Germinal center (tissue), 1 donor: Measurements from ENCODE around the gene RNF186.
"Not testable (repeated sequence)": the region's sequence is repeated elsewhere in the genome, so short reads cannot be mapped to it uniquely, and the experiment has no call there.

Source experiments
- DNase-seq: peaks from one replicate; pipeline ENCODE4 v3.0.0; 2012; ENCODE audit warnings: mixed read lengths, low spot score

The RNF186 gene

DNA sequence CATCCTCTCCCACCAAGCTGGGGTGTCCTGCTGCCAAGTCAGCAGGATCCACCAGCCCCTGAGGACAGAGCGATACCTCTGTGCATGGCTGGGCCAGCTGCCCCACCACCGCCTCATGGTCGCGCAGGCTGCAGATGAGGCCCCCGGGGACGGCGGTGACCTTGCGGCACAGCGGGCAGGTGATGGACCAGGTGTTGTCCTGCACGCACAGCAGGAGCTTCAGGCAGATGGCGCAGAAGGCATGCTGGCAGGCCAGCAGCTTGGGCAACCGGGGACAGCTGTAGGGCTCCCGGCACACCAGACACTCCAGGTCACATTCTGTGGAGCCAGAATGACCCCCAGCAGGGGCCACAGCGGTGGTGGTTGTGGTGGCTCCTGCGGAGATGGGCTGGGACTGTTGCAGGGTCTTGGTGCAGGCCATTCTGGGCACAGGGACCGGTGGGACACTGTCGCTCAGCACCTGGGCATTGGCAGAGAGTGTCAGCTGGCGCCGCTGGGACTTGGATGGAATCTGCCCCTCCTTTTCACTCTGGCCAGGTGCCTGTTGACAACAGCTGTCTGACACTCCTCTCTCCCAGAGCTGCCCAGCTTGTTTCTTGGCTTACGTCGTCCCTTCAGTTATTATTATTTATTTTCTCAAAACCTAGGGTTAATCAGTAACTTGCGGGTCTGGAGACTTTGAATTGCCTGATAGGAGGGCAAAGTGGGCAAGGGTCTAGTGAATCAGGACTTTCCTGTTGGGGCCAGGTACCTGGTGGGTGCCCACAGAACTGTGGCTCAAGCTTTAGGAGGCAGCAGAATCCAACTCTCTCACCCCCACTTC is at the start of gene RNF186:
RNF186 (minus strand) TSS at position 603 of the 823 bp plus-strand sequence; CDS start at position 421, 182 bp downstream.
- DNase-seq: no peak

DNA sequence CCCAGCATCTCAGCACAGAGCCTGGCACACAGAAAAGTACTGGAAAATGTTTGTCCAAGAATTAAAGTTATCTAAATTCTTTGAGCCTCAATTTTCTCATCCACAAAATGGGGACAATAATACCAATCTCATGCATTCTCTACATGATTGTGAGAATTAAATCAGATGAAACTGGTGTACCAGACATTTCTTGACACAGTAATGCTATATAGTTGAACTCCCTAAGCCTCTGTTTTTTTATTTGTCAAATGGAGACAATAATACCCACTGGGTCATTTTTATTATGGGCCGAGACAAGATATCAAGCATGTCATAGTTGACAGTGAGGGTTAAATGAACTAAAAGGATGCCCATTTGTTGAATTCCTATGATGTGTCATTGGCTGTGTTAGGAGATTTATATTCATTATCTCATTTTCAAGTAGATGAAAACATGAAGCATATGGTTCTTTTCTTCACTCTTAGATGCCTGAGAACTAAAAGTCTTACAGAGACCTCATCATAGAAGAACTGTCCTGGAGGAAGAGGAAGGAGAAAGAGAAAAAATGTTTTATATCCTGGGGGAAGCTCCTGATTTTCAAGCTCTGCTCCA is 49.6 kb upstream of the RNF186 start:
- no peak for DNase-seq

GRCh38 chr1:19862944-19863343 is 47.9 kb upstream of the RNF186 start:
- no peak for DNase-seq

DNA sequence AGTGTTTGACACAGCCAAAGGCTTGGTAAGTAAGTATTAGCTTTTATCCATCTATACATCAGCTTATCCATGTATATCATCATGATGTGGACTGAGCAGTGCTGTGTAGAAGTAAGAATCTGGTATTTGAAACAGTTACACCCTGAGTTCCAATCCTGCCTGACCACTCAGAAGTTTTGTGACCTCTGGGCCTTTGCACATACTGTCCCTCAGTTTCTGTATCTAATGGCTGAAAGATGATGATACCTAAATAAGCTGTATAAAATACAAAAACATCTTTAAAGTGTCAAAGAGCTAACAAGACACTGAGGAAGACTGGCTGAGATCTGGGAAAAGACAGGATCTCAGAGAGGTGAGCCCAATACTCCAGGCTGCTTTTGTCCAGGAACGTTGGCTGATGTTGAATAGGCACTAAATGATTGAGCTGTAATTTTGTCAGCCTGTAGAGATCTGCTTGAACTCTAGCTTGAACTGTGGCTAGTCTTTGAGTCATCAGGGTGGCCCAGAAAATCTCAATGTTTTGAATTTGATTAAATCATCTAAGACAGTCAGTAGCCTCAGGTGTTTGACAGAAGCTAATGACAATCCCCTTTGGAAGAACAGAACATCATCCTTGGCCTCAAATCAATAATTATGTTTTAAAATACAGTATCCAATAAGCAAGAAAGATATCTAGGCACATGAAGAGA is 46.9 kb upstream of the RNF186 start:
- DNase-seq: no peak

GRCh38 chr1:19861034-19861433 is 46.0 kb upstream of the RNF186 start:
- DNase-seq: no peak

- DNase-seq: no peak
Measured at GRCh38 chr1:19860418-19860817, 45.3 kb upstream of the RNF186 start.

GRCh38 chr1:19859876-19860275 is 44.8 kb upstream of the RNF186 start:
- no peak for DNase-seq

GRCh38 chr1:19858893-19859292 is 43.8 kb upstream of the RNF186 start:
- DNase-seq: no peak

DNA sequence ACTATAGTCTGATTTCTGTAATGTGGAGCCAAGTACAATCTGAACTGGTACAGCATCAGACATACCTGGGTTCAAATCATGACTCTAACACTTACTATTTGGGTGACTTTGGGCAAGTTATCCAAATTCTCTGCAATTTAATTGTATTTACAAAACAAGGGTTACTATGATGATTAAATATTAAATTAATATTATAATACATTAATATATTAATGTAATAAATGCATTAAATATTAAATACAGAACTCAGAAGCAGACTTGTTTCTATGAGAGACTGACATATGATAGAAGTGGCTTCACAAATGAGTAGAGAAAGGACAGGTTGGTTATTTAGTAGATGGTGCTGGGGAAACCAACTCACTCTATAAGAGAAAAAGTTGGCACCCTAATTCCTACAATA is 39.8 kb upstream of the RNF186 start:
- DNase-seq: no peak

- no peak for DNase-seq
Measured at GRCh38 chr1:19852036-19852435, 37.0 kb upstream of the RNF186 start.

GRCh38 chr1:19850214-19850613 is 35.1 kb upstream of the RNF186 start:
- no peak for DNase-seq

DNA sequence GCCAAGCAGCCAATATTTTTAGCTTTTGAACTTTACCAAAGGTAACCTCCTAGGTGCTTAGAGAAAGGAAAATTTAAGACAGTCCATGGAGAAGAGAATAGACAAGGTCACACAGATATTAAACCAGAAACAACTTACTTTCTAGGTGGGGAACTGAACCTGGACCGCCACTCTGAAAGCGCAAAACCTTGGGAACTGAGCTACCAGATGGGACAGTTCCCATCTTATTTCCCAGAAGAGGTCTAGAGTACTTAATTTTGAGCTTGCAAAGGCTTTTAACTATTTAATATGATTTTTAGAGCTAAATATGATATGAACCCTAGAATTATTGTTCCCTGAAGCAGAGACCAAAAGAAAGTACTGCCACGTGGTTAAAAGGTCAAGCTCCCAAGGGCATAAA is 34.2 kb upstream of the RNF186 start:
- DNase-seq: not testable (repeated sequence)

- DNase-seq: not testable (repeated sequence)
Measured at GRCh38 chr1:19847334-19847733, 32.3 kb upstream of the RNF186 start.

- no peak for DNase-seq
Measured at GRCh38 chr1:19846338-19846737, 31.3 kb upstream of the RNF186 start.

GRCh38 chr1:19845555-19845954 is 30.5 kb upstream of the RNF186 start:
- DNase-seq: no peak

- no peak for DNase-seq
Measured at GRCh38 chr1:19844731-19845495, 29.8 kb upstream of the RNF186 start.

DNA sequence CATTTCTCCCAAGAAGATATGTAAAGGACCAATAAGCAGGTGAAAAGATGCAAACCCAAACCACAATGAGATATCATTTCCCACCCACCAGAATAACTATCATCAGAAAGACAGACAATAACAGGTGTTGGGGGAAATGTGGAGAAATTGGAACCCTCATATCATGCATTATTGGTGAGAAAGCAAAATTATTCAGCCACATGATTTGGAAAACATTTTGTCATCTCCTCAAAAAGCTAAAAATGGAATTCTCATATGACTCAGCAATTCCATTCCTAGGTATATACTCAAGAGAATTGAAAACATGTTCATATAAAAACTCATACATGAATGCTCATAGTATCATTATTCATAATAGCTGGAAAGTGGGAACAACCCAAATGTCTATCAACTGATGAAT is 25.1 kb upstream of the RNF186 start:
- no peak for DNase-seq

DNA sequence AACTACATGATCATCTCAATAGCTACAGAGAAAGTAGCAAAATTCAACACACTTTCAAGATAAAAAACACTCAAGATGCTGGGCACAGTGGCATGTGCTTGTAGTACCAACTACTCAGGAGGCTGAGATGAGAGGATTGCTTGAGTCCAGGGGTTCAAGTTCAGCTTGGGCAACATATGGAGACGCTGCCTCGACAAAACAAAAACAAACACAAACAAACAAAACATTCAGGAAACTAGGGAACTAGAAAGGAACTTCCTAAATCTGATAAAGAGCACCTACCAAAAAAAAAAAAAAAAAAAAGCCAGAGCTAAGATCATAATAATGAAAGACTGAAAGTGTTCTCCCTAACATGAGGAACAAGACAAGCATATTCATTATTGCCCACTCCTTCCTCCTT is 22.8 kb upstream of the RNF186 start:
- DNase-seq: no peak

DNA sequence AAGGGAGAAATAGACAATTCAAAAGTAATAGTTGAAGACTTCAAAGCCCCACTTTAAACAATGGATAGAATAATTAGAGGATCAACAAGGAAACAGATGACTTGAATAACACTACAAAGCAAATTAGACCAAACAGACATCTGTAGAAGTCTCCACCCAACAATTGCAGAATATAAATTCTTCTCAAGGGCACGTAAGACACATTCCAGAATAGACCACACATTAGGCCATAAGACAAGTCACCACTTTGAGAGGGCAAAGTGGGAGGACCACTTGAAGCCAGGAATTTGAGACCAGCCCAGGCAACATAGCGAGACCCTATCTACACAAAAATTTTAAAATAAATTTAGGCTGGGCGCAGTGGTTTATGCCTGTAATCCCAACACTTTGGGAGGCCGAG is 20.5 kb upstream of the RNF186 start:
- DNase-seq: no peak

GRCh38 chr1:19831441-19831840 is 16.4 kb upstream of the RNF186 start:
- no peak for DNase-seq

DNA sequence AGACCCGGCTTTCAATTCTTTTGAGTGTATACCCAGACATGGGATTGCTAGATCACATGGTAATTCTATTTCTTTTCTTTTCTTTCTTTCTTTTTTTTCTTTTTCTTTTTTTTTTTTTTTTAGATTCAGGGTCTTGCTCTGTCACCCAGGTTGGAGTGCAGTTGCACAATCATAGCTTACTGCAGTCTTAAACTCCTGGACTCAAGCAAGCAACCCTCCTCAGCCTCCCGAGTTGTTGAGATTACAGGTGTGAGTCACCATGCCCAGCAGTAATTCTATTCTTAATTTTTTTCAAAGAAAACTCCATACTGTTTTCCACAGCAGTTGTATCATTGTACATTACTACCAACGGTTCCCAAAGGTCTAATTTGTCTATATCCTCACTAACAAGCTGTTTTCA is 13.5 kb upstream of the RNF186 start:
- no peak for DNase-seq

DNA sequence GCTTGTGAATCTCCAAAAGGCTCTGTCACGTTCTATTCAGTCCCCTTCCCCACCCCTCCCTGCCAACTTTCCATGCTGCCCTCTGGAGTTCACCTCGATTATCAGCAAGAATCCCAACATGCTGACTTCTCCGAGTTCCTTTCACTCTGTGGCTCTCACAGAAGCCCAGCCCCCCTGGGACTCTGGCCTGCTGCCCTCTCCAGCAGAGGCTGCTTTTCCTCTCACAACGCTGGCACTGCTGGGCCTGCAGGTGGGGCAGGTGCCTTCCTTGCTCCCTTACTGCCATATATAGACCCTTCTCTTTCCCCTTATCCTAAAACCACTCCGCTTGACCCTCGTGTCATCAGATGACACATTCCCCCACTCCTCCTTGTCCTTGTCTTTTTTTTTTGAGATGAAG is 10.2 kb upstream of the RNF186 start:
- DNase-seq: no peak
